Activated naive CD8-positive, alpha-beta T cell treated with anti-CD3 and anti-CD28 coated beads, Interleukin-2, amount 50 U/mL, for 16 hours (primary cell): ENCODE measurements around the gene TPCN2.
"Not testable (repeated sequence)": the region's sequence is repeated elsewhere in the genome, so short reads cannot be mapped to it uniquely, and the experiment has no call there.

Experiments
- DNase-seq: peaks from one replicate; pipeline ENCODE4 v3.0.0-alpha.2; 2020; ENCODE audit warnings: low read depth, low spot score

Gene TPCN2

GRCh38 chr11:69048694-69049489 lies at the start of gene TPCN2:
Gene TPCN2 (plus strand): TSS chr11:69048932. CDS start chr11:69048998, 66 bp downstream.
- DNase-seq: peak; percentile 77

- no peak for DNase-seq
Observed at GRCh38 chr11:68999093-68999747, 49.5 kb upstream of the TPCN2 start.

DNA sequence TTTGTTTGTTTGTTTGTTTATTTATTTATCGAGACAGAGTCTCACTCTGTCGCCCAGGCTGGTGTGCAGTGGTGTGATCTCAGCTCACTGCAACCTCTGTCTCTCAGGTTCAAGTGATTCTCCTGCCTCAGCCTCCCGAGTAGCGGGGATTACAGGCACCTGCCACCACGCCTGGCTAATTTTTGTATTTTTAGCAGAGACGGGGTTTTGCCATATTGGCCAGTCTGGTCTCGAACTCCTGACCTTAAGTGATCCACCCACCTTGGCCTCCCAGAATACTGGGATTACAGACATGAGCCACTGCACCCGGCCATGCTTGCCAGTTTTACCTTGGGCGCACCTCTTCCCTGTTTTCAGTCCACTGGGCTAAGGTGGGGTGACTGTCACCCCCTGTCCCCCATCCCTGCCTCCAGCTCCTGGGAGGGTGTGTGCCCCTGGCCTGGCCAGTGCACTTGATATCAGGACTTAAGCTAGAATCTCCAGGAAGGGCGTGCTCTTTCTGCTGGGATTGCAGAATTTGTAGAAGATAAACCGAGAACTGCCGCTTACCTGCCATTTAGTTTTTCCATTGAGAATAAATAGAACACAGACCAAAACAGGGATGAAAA lies 48.9 kb upstream of the TPCN2 start:
- DNase-seq: not testable (repeated sequence)

DNA sequence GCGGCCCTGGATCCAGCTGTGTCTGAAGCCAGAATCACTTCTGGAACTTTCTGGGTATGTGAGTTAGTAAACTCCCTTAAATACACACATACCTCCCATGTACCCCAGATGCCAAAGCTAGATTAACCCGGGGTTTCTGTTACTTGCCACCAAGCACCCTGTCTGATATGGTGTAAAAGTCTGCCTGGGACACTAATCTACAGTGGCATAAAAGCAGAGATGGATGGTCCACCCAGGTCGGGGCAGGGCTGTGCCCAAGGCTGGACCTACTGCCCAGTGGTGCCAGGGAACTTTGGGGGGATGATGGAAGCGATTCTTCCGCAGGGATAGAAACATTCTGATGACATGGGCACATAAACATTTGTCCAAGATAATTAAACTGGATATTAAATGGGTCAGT lies 48.3 kb upstream of the TPCN2 start:
- no peak for DNase-seq

GRCh38 chr11:69000831-69001242 lies 47.9 kb upstream of the TPCN2 start:
- no peak for DNase-seq

GRCh38 chr11:69001243-69002081 lies 47.3 kb upstream of the TPCN2 start:
- DNase-seq: no peak

DNA sequence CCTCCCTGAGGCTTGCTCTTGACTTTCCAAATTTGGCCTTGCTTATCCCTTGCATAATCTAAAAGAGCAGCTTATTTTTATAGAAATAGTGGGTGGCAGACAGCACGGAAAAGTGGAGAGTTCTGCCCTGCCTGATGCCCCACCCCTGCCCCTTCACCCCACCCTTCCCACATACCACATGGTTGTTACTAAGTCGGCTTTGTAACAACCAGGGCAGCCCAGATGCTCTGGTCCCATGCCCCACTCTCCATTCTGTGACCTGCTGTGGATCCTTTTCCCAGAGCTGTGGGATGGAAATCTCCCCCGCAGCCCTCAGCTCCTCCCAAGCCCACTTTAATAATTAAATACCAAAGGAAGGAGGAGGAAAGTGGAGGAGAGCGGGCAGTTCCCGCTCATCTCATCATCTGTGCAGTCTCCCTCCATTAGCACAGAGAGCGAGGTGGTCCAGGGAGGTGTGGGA lies 46.6 kb upstream of the TPCN2 start:
- no peak for DNase-seq

DNA sequence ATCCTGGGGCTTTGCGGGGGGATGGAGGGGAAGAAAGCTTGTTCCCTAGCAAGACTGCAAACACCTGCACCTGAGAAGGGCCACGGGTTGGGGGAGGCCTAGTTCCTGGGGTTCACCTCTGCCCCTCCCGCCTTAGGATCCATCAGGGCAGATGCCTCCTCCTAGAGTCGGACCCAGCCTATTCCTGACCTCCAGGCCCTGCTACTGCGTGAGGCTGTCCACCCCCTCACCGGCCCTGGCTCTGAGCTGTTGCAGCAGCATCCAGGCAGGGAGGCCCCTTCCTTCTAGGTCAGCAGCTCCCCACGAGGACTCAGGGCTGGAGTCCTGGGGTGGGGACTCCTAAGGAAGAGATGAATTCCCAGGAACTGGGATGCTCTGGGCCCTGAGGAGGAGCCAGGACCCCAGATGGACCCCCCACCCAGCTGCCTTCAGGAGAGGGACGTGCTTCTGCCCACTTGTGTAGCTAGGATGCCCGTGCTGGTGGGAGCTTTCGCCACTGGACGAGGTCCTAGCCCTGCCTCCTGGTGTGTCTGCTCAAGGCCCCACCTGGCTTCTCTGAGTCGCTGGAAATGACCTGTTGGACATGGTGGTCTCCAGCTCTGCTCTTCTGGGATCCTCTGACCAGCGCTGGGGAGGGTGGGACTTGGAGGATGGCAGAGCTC lies 46.0 kb upstream of the TPCN2 start:
- no peak for DNase-seq

DNA sequence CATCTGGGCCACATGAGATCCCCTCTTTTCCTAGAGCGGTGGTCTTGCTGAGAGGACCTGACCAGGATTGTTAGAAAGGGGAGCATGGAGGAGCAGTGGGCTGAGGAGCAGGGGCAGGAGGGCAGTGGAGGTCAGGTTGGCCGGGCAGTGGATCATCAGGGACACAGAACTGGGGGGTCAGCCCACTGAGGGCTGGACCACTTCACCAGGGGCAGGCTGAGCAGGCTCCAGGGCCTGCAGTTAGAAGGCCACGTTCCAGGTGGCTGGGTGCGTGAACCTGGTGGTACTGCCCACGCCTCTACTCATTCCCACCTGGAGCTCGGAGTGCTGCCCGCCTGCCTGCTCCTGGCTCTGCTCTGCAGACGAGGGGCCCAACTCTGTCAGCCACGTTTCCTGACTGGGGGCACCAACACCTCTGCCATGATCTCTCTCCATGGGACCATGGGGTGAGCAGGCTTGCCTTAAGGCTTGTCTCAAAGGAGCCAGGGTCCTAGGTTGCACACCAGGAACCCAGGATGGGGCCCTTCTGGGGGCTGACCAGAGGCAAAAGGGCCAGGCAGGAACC lies 45.3 kb upstream of the TPCN2 start:
- no peak for DNase-seq

GRCh38 chr11:69003866-69004367 lies 44.8 kb upstream of the TPCN2 start:
- no peak for DNase-seq

DNA sequence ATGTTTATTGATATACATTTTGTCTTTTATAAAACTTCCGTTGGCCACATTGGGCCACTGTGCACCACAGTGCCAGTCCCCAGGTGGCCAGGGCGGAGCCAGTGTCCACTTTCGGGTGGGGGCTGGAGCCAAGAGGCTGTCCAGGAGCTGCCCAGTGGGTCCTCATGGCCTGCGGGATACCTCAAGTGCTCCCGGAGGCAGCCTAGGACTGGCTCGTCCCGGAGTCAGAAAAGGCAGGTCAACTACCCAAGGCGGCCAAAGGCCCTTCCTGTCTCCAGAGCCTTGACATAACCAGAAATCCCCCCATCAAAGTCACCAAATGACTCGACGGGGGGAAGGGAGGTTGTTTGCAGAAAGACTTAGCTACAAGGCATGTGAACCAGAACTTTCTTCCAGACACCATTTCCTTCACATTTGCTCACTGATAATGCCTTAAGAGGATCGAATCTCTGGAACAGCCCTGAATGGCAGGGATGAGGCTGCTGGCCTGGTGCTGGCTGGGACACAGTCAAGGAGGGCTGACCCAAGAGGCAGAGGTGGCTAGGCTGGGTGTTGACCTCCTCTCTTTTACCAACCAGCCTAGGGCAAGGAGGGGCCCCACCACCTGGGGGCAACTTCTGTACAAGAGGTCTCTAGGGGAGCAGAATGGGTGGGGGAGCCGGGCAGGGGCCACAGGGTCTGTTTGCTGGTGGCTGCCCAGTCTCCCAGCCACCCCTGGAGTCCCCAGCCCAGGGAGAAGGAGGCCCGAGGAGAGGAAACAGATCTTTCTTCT lies 44.1 kb upstream of the TPCN2 start:
- no peak for DNase-seq

DNA sequence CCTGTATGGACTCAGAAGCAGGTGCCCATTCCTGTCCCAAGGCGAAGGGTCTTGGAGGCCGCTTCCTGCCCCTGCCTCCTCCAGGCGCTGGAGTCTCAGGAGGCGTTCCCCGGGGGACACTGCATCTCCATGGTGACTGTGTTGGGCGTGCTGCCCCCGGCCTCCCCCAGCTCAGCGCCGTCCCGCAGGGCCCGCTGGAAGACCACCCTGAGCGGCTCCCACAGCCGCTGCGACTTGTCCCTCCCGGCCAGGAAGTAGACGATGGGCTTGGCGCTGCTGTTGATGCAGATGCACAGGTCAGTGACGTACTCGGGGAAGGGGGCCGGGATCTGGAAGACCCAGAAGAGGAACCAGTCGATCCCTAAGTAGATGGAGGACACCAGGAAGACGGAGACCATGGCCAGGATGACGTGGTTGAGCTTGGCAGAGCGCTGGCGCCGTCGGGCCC lies 43.5 kb upstream of the TPCN2 start:
- DNase-seq: no peak

DNA sequence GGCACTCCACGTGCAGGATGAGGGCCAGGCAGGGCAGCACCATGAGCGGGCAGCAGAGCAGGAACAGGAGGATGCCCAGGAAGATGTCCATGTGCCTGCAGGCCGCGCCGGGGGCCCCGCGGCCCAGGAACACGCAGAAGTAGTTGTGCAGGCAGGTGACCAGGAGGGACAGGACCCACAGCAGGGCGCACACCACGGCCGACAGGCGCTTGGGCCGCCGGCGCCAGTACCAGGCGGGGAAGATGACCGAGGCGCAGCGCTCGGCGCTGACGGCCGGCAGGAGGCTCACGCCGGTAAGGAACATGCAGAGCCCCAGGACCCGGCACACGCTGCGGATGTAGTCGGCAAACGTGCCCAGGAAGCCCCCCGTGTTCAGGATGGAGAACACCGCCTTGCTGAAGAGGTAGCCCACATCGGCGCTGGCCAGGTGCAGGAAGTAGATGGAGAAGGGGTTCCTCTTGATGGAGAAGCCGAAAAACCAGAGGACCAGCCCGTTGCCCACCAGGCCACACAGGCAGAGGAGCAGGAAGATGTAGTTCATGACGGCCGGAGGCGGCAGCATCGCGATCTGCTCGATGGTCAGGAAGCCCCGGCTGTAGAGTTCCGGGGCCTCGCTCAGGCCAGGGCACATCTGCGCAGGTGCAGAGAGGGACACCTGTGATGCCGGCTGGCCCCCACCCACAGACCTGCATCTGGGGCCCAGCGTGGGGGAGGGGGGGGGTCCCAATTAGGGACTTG lies 42.9 kb upstream of the TPCN2 start:
- no peak for DNase-seq

- DNase-seq: no peak
Observed at GRCh38 chr11:69006816-69007215, 41.9 kb upstream of the TPCN2 start.

GRCh38 chr11:69007975-69008381 lies 40.8 kb upstream of the TPCN2 start:
- DNase-seq: no peak

DNA sequence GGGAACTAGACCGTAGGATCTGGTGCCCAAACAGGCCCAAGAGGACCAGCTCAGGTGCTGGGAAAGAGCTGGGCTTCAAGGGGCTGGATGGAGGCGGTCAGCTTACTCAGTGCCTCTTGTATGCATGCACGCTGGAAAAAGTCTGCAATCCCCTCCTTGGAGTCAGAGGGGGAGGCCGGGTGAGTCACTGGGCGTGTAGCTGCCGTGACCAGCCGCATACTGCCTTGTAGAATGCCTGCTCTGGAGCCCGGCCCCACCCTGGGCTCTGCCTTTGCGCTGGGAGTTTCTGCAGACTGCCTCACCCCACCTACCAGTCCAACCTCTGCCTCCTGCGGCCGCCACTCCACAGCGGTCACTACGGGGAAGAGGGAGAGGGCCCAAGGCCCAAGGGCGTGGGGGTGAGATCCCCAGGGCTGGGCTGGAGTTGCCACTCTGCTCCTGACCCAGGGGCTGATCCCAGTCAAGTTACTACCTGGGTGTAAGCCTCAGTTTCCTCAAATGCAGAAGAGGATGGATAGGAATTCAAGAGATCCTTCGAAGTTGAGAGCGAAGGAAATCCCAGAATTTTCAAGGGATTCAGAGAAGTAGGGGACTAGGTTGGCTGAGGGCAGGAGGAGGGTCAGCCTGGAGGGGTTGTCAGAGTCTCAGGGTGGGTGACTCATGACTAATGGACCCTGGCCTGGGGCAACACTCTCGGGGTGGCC lies 39.8 kb upstream of the TPCN2 start:
- no peak for DNase-seq

- DNase-seq: no peak
Observed at GRCh38 chr11:69009441-69010211, 39.1 kb upstream of the TPCN2 start.
